Amniotic stem cell (primary cell): ENCODE data around the gene ZNF28.
"Not testable (repeated sequence)": the region's sequence is repeated elsewhere in the genome, so short reads cannot be mapped to it uniquely, and the experiment has no call there.

Experiments
- DNase-seq: peaks from one replicate; lab custom pipeline; 2025; lab: John Stamatoyannopoulos, UW

Gene ZNF28

DNA sequence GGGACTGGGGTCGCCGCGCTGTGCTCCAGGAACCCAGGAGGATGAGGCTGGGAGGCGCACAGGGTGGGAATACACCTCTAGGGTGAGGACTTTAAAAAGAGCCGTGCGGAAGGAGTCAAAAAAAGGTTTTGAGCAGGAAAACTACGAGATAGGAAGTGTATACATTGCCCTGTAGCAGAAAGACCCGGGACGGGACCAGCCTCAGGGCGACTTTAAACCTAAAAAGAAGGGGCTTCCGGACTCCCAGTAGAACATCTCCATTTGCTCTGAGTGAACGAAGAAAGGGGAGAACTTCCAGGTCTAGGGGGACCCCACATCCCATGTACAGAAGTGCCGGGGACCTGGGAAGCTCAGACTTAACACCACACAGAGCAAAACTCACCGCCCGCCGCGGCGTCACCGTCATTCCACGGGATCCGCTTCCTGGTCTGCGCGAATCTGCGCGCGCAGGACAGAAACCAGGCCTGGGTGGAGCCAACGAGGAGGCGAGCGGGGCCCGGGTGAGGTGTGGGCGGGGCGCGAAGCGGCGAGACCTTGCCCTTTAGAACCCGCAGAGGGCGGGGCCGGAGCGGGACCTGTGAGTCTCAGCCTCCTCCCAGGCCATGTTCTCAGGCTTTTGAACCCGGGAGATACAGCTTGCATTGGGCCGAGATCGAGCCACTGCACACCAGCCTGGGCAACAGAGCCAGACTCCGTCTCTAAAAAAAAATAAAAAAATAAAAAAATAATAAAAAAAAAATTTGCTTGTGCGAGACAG is at the start of gene ZNF28:
Gene ZNF28 (minus strand): TSS at position 430 of the 757 bp plus-strand sequence. CDS start 3,675 bp downstream, outside the sequence.
- not testable (repeated sequence) for DNase-seq

- DNase-seq, result not testable (repeated sequence)
These were observed 46.6 kb upstream of the ZNF28 start for GRCh38 chr19:52868031-52868430.

DNA sequence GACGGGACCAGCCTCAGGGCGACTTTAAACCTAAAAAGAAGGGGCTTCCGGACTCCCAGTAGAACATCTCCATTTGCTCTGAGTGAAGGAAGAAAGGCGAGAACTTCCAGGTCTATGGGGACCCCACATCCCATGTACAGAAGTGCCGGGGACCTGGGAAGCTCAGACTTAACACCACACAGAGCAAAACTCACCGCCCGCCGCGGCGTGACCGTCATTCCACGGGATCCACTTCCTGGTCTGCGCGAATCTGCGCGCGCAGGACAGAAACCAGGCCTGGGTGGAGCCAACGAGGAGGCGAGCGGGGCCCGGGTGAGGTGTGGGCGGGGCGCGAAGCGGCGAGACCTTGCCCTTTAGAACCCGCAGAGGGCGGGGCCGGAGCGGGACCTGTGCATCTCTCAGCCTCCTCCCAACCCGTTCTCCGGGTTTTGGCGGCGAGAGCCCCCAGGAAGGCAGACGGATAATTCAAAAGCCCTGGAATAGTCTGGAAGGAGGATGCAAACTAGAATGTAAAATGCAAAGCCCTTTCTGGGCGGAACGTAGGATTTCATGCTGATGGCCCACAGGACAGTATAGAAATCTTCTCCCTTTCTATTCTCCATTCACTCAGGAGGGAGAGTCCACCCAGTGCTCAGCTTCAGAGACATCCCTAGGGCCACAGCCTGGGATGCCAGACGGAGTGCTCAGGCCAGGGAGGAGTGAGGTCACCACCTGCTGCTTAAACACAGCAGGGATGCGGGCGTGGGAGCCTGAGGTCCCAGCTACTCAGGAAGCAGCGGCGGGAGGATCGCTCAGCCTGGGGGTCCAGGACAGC is 36.2 kb upstream of the ZNF28 start, which contains the start of gene ZNF468:
Gene ZNF468 (minus strand): TSS at position 242 of the 814 bp plus-strand sequence. CDS start 3,347 bp downstream, outside the sequence.
- DNase-seq, result peak; percentile 24

GRCh38 chr19:52856540-52857377 is 35.3 kb upstream of the ZNF28 start:
- DNase-seq, result not testable (repeated sequence)

DNA sequence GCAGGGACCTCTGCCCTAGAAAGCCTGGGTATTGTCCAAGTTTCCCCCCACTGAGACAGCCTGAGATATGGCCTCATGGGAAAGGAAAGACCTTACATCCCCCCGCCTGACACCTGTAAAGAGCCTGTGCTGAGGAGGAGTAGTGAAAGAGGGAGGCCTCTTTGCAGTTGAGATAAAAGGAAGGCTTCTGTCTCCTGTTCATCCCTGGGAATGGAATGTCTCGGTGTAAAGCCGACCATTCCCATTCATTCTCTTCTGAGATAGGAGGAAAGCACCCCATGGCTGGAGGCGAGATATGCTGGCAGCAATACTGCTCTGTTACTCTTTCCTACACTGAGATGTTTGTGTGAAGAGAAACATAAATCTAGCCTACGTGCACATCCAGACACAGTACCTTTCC is 25.9 kb upstream of the ZNF28 start:
- DNase-seq, result not testable (repeated sequence)

DNA sequence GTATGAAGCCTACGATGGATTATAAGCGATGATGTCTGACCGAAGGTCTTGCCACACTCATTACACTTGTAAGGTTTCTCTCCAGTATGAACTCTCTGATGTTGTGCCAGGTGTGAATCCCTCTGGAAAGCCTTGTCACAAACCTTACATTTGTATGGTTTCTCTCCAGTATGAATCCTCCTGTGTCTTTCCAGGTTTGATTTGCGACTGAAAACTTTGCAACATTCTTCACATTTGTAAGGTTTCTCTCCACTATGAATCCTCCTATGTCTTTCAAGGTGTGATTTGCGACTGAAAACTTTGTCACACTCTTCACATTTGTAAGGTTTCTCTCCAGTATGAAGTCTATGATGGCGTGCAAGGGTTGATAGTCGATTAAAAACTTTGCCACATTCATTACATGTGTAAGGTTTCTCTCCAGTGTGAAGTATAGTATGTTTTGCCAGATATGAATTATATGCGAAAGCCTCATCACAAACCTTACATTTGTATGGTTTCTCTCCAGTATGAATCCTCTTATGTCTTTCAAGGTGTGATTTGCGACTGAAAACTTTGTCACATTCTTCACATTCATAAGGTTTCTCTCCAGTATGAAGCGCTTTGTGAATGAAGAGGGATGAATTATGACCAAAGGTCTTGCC is 19.5 kb upstream of the ZNF28 start:
- DNase-seq, result not testable (repeated sequence)

DNA sequence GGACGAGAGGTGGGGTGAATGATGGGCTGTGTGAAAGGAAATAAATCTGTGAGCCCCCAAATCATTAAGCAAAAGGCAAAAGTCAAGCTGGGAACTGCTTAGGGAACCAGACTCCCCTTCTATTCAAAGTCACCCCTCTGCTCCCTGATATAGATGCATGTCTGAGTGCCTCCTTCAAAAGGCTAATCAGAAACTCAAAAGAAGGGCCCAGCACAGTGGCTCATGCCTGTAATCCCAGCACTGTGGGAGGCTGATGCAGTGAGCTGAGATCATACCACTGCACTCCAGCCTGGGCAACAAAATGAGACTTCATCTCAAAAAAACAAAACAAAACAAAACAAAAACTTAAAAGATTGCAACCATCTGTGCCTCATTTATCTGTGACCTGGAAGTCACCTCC is 12.9 kb upstream of the ZNF28 start:
- not testable (repeated sequence) for DNase-seq

- not testable (repeated sequence) for DNase-seq
These were observed 12.1 kb upstream of the ZNF28 start for GRCh38 chr19:52833541-52833940.

DNA sequence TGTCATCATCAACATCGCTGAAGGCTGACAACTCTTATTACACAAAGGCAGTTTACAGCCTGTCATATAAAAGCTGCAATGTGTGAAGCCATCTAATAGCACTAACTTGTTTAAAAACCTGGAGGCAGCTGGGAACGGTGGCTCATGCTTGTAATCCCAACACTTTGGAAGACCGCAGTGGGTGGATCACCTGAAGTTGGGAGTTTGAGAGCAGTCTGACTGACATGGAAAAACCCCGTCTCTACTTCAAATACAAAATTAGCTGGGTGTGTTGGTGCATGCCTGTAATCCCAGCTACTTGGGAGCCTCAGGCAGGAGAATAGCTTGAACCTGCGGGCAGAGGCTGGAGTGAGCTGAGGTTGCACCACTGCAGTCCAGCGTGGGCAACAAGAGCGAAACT is 8.4 kb upstream of the ZNF28 start:
- DNase-seq, result not testable (repeated sequence)

GRCh38 chr19:52825765-52826164 is 4.3 kb upstream of the ZNF28 start:
- no peak for DNase-seq

DNA sequence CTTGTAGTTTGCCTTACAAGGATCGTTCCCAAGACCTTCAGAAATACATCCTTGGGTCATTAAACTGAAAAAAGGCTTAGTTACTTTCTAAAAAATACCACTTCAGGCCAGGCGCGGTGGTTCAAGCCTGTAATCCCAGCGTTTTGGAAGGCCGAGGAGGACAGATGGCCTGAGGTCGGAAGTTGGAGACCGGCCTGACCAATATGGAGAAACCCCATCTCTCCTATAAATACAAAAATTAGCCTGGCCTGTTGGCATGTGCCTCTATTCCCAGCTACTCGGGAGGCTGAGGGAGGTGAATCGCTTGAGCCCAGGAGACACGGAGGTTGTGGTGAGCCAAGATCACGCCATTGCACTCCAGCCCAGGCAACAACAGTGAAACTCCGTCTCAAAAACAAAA is 2.2 kb upstream of the ZNF28 start:
- no peak for DNase-seq

GRCh38 chr19:52820472-52821203 is 795 bp downstream of the ZNF28 start:
- not testable (repeated sequence) for DNase-seq

- no peak for DNase-seq
These were observed 11.6 kb downstream of the ZNF28 start for GRCh38 chr19:52809801-52810200.

DNA sequence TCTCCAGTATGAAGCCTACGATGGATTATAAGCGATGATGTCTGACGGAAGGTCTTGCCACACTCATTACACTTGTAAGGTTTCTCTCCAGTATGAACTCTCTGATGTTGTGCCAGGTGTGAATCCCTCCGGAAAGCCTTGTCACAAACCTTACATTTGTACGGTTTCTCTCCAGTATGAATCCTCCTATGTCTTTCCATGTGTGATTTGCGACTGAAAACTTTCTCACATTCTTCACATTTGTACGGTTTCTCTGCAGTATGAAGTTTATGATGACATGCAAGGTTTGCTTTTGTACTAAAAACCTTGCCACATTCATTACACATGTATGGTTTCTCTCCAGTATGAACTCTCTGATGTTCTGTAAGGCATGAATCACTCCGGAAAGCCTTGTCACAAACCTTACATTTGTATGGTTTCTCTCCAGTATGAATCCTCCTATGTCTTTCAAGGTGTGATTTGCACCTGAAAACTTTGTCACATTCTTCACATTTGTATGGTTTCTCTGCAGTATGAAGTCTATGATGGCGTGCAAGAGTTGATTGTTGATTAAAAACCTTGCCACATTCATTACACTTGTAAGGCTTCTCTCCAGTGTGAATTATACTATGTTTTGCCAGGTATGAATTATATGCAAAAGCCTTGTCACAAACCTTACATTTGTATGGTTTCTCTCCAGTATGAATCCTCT is 21.3 kb downstream of the ZNF28 start:
- DNase-seq, result not testable (repeated sequence)

GRCh38 chr19:52789440-52789839 is 32.0 kb downstream of the ZNF28 start:
- no peak for DNase-seq

GRCh38 chr19:52786464-52787354 is 34.7 kb downstream of the ZNF28 start, which contains the start of gene ZNF600:
TSS of gene ZNF600 (minus strand) at chr19:52786791. CDS start at chr19:52778888, 7,903 bp downstream.
- peak; percentile 32 for DNase-seq

- no peak for DNase-seq
These were observed 35.4 kb downstream of the ZNF28 start for GRCh38 chr19:52786078-52786463.

DNA sequence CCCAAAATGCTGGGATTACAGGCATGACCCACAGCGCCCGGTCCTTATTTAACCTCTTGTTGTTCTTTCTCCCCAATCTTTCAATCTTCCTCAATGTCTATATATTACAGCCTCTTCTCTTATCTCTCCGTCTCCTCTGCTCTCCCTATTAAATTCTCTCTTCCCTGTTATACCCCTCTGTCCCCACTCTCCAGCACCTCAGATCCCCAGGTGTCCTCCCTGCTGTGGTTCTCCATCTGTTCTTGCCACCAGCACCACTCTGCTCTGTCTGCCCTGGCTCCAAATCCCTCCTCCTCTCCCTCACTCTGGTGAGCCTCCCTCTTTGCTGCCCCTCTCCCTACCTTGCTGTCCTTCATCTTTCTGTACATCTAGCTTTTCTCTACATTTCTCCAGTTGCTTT is 35.9 kb downstream of the ZNF28 start:
- DNase-seq, result no peak

- DNase-seq, result not testable (repeated sequence)
These were observed 38.6 kb downstream of the ZNF28 start for GRCh38 chr19:52782864-52783263.
